GM12801 (cell line): ENCODE measurements around the gene SUMO2.

Experiments
- CTCF ChIP-seq: IDR thresholded peaks from one replicate; pipeline ENCODE4 v1.5.1; 2011; ENCODE audit warnings: control low read depth; ENCODE audit not compliant: insufficient read length; ENCODE audit errors: extremely low read depth

The SUMO2 gene

DNA sequence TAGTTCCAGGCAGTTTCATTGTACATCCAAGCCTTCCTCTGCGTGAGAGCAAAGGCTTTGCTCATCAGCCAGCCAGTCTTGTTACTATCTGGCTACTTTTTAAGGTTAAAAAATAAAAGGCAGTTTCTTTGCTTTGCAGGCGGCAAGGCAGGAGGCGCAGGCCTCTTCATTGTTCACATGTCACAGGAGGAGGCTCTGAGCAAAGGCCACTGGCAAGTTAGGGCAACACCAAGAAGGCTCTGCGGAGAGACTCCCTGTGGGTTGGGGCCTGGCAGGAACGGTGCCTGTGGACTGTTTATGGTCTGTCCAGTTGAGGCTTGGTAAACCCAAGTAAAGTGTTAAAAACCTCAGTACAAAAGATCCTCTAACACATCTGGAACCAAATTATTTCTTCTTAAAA, 47.3 kb downstream of the SUMO2 start:
- TF ChIP-seq CTCF: no peak

GRCh38 chr17:75133001-75133400, 49.8 kb downstream of the SUMO2 start:
- TF ChIP-seq CTCF: no peak

DNA sequence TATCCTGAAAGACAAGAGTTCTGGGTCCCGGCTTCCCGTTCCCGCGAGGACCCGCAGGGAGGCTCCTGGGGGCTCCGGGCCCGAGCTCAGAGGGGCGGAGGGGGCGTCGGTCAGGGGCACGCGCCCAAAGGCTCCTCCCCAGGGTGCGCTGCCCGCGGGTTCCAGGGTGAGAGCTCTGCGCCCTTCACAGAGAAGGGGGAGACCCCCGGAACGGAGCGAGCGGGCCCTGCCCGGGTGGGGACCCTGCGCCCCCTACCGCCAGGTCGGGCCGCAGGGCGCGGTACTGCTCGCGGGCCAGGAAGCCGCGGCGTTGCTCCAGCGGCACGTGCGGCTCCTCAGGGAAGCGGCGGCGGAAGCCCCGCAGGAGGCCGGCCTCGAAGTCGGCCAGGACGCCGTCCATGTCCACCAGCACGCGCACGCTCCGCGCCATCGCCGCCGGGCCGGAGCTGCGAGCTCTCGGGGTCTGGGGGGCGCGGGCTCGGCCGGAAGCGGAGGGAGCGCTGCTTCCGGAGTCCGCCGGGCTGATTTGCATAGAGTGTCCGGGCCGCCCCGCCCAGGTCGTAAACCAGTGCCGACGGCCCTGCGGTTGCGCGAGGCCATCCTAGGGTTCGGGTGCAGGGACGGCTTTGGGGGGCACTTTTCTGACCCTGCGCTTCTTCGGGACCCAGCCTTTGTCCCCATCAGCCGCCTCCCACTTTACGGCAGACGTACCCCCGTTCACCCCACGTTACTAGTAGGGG, 51.3 kb downstream of the SUMO2 start, which contains the start of gene NT5C:
Gene NT5C (minus strand): TSS at position 465 of the 740 bp plus-strand sequence. CDS start 35 bp downstream, at position 430.
- no peak for TF ChIP-seq CTCF

DNA sequence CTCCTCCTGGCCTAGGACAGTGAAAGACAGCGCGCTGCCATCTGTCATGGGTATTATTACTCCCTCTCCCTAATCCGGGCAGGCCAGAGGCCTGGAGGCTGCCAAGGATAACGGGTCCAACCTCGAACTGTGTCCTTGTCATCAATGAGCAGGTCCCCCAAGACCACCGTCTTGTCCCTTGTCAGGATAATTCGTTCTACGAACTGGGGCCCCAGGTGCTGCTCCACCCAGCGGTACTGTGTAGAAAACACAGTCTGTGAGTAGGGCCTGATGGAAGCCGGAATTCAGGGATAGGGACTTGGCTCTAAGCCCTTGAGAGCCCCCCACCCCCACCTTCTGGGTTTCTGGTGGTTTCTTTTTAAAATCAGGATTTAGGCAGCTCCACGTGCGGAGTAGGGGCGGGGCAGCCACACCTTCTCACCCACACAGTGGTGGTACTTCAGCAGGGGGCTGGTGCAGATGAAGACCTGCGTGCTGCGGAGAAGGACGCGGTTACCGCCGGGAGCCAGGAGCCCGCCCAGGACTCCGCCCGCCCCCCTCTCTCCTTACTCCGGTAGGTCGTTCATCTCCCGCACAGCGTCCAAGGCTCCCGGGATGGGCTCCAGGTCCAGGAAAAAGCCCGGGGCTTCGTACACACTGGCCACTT, 52.0 kb downstream of the SUMO2 start:
- TF ChIP-seq CTCF: no peak

DNA sequence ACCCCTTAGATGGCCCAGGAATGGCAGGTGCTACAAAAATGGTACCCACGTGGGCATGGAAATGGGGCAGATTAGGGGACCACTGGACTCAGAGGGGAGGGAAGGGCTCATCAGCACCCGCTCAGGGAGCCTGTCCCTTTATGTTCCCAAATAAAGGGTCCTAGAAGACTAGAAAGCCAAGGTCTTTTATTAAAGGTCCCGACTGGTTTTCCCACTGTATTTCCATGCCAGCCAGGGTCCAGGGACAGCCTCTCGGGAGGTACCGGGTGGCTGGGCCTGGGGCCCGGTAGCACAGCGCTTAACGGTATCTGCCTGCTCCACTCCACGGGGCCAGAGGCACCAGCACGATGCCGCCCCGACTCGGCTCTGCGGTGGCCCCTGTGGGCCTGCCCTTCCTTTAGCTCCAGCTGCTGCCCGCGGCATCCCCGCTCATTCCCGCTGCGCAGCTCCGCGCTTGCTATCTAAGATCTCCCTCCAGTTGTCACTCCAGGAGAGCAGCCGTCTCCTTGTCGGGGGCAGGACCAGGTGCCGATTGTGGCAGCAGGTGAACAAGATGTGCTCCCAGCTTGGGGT, 52.6 kb downstream of the SUMO2 start:
- TF ChIP-seq CTCF: no peak

- no peak for TF ChIP-seq CTCF
Measured at GRCh38 chr17:75129576-75129975, 53.2 kb downstream of the SUMO2 start.

- TF ChIP-seq CTCF: no peak
Measured at GRCh38 chr17:75128694-75129505, 53.9 kb downstream of the SUMO2 start.
